HepG2 (cell line): ENCODE results near the gene AK4. TPM values are rescaled to one million over a fixed set of nuclear protein-coding genes. Genes with fewer than 3 reads are reported as not detected.

ENCODE experiments used
- HDAC2 ChIP-seq: sonication (generic); formaldehyde crosslinking; IDR thresholded peaks from 2 replicates; pipeline ENCODE4 v1.4.0; 2020; ENCODE audit warnings: missing genetic modification reagents
- HNF4A ChIP-seq: sonication (generic); formaldehyde crosslinking; IDR thresholded peaks from 2 replicates; pipeline ENCODE4 v1.4.0; 2020; ENCODE audit warnings: missing genetic modification reagents
- HNF4G ChIP-seq, 2 experiments: sonication (generic) in 1 of 2; formaldehyde crosslinking in 1 of 2; IDR thresholded peaks; 2 replicates each; pipeline versions ENCODE4 v1.4.0 to v1.6.1; 2011 to 2020; ENCODE audit warnings: borderline replicate concordance in 2 of 2, low read depth in 2 of 2, mild to moderate bottlenecking in 2 of 2, low read length in 1 of 2, missing genetic modification reagents in 1 of 2, moderate library complexity in 1 of 2
- MEIS1 ChIP-seq: sonication (generic); formaldehyde crosslinking; IDR thresholded peaks from 2 replicates; pipeline ENCODE4 v1.9.0; 2021; ENCODE audit warnings: mild to moderate bottlenecking, missing genetic modification reagents, moderate library complexity, borderline replicate concordance
- REL ChIP-seq: sonication (generic); formaldehyde crosslinking; conservative IDR thresholded peaks from 2 replicates; pipeline ENCODE4 v1.8.0; 2022; ENCODE audit warnings: mild to moderate bottlenecking, missing genetic modification reagents, moderate library complexity
- SIX4 ChIP-seq: sonication (generic); formaldehyde crosslinking; IDR thresholded peaks from 2 replicates; pipeline ENCODE4 v1.4.0; 2020; ENCODE audit warnings: missing genetic modification reagents
- SOX5 ChIP-seq: IDR thresholded peaks from 2 replicates; pipeline ENCODE4 v1.6.1; 2016; ENCODE audit warnings: borderline replicate concordance
- ZNF282 ChIP-seq: fragments of 450-650 bp; IDR thresholded peaks from 2 replicates; pipeline ENCODE4 v1.6.1; 2018; ENCODE audit not compliant: partially characterized antibody
- ZNF326 ChIP-seq: sonication (generic); formaldehyde crosslinking; IDR thresholded peaks from 2 replicates; pipeline ENCODE4 v1.4.0; 2020; ENCODE audit warnings: missing genetic modification reagents, borderline replicate concordance
- ZNF383 ChIP-seq: sonication (generic); formaldehyde crosslinking; IDR thresholded peaks from 2 replicates; pipeline ENCODE4 v1.4.0; 2020; ENCODE audit warnings: missing genetic modification reagents, mild to moderate bottlenecking, borderline replicate concordance
- ZNF724P ChIP-seq: sonication (generic); formaldehyde crosslinking; IDR thresholded peaks from 2 replicates; pipeline ENCODE4 v1.8.0; 2022; ENCODE audit warnings: missing genetic modification reagents, borderline replicate concordance
- polyA plus RNA-seq, 8 experiments: library from polyadenylated mRNA; depleted of rRNA in 3 of 8; stranded (reverse) in 7 of 8; unstranded in 1 of 8; fragments of >200 nt; fragmentation: Illumina TruSeq in 4 of 8; extraction: Trizol in 4 of 8; gene quantifications; 2 replicates each; pipeline versions ENCODE4 v1.2.1 to v1.2.3, GENCODE V29; 2011 to 2016; ENCODE audit warnings: low read depth in 4 of 8, missing spikeins in 1 of 8, mixed read lengths in 1 of 8; ENCODE audit not compliant: insufficient read depth in 1 of 8
- total RNA-seq, 5 experiments: library from RNA; depleted of rRNA; stranded (reverse); fragments of >200 nt; fragmentation: Illumina TruSeq; extraction: Trizol; gene quantifications; 2 replicates each; pipeline ENCODE4 v1.2.3, GENCODE V29; 2016; ENCODE audit warnings: low read depth in 1 of 5
- TF ChIP-seq, protein P1 (sequence below): sonication (generic); formaldehyde crosslinking; IDR thresholded peaks from 2 replicates; pipeline ENCODE4 v1.4.0; 2020; ENCODE audit warnings: missing genetic modification reagents, mild to moderate bottlenecking, borderline replicate concordance
- TF ChIP-seq, protein P2 (sequence below): sonication (generic); formaldehyde crosslinking; IDR thresholded peaks from 2 replicates; pipeline ENCODE4 v1.9.0; 2021; ENCODE audit warnings: missing genetic modification reagents, borderline replicate concordance
- TF ChIP-seq, protein P3 (sequence below): IDR thresholded peaks from 2 replicates; pipeline ENCODE4 v1.4.0; 2020; ENCODE audit warnings: mild to moderate bottlenecking, missing genetic modification reagents
- TF ChIP-seq, protein P4 (sequence below): sonication (generic); formaldehyde crosslinking; IDR thresholded peaks from 2 replicates; pipeline ENCODE4 v1.4.0; 2020; ENCODE audit warnings: missing genetic modification reagents, borderline replicate concordance

Gene AK4
- total and polyA plus RNA-seq, 2 of the 13 experiments (the other 11 are each of a cell fraction or from before 2014, with no cell fraction given) = 110 to 160 TPM

DNA sequence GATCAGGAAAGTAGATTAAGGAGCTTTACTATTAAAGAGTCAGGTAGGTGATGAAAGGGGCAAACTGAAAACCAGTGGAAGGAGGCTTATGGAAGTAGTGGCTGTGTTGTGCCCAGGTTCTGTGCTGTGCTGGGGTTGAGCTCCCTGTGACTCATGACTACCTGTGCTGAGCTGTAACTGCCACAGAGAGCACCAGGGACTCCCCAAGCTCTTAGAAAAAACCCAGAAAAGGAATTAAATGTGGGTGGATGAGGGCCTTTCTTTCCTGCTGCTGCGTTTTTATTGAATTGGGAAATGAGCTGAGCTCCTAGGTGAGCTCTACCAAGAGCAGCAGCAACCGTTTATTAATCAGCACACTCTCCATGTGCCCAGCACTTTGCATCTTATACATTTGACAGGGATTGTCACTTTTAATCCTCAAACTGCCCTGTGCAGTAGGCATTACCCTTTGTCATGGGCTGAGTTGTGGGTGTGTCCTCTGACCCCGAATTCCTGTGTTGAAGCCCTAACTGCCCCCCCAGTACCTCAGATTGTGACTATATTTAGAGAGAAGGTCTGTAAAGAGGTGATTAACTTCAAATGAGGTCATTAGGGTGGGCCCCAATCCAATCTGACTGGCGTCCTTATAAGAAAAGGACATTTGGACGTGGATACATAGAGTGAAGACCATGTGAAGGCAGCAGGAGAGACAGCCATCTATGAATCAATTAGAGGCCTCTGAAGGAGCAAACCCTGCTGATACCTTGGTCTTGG lies 65.4 kb downstream of the AK4 start (continued):
- TF ChIP-seq, protein P1, sequence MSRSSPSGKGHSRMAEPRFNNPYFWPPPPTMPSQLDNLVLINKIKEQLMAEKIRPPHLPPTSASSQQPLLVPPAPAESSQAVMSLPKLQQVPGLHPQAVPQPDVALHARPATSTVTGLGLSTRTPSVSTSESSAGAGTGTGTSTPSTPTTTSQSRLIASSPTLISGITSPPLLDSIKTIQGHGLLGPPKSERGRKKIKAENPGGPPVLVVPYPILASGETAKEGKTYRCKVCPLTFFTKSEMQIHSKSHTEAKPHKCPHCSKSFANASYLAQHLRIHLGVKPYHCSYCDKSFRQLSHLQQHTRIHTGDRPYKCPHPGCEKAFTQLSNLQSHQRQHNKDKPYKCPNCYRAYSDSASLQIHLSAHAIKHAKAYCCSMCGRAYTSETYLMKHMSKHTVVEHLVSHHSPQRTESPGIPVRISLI (CRISPR knock-in tag) = no peak
- TF ChIP-seq HNF4G (IDR thresholded peaks at IDR 0.05; ENCODE audit: borderline replicate concordance, low read depth, low read length) (no peak), HNF4G (CRISPR knock-in tag; IDR thresholded peaks at IDR 0.05; ENCODE audit: borderline replicate concordance, low read depth) (no peak), ZNF724P (CRISPR knock-in tag) (no peak), MEIS1 (no peak), ZNF326 (CRISPR knock-in tag) (no peak), HNF4A (no peak), ZNF383 (no peak), REL (no peak), HDAC2 (CRISPR knock-in tag) (no peak), SOX5 (CRISPR knock-in tag) (no peak), ZNF282 (no peak), SIX4 (no peak)
- TF ChIP-seq, protein P2, sequence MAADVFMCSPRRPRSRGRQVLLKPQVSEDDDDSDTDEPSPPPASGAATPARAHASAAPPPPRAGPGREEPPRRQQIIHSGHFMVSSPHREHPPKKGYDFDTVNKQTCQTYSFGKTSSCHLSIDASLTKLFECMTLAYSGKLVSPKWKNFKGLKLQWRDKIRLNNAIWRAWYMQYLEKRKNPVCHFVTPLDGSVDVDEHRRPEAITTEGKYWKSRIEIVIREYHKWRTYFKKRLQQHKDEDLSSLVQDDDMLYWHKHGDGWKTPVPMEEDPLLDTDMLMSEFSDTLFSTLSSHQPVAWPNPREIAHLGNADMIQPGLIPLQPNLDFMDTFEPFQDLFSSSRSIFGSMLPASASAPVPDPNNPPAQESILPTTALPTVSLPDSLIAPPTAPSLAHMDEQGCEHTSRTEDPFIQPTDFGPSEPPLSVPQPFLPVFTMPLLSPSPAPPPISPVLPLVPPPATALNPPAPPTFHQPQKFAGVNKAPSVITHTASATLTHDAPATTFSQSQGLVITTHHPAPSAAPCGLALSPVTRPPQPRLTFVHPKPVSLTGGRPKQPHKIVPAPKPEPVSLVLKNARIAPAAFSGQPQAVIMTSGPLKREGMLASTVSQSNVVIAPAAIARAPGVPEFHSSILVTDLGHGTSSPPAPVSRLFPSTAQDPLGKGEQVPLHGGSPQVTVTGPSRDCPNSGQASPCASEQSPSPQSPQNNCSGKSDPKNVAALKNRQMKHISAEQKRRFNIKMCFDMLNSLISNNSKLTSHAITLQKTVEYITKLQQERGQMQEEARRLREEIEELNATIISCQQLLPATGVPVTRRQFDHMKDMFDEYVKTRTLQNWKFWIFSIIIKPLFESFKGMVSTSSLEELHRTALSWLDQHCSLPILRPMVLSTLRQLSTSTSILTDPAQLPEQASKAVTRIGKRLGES = no peak
- TF ChIP-seq, protein P3, sequence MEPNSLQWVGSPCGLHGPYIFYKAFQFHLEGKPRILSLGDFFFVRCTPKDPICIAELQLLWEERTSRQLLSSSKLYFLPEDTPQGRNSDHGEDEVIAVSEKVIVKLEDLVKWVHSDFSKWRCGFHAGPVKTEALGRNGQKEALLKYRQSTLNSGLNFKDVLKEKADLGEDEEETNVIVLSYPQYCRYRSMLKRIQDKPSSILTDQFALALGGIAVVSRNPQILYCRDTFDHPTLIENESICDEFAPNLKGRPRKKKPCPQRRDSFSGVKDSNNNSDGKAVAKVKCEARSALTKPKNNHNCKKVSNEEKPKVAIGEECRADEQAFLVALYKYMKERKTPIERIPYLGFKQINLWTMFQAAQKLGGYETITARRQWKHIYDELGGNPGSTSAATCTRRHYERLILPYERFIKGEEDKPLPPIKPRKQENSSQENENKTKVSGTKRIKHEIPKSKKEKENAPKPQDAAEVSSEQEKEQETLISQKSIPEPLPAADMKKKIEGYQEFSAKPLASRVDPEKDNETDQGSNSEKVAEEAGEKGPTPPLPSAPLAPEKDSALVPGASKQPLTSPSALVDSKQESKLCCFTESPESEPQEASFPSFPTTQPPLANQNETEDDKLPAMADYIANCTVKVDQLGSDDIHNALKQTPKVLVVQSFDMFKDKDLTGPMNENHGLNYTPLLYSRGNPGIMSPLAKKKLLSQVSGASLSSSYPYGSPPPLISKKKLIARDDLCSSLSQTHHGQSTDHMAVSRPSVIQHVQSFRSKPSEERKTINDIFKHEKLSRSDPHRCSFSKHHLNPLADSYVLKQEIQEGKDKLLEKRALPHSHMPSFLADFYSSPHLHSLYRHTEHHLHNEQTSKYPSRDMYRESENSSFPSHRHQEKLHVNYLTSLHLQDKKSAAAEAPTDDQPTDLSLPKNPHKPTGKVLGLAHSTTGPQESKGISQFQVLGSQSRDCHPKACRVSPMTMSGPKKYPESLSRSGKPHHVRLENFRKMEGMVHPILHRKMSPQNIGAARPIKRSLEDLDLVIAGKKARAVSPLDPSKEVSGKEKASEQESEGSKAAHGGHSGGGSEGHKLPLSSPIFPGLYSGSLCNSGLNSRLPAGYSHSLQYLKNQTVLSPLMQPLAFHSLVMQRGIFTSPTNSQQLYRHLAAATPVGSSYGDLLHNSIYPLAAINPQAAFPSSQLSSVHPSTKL (CRISPR knock-in tag) = no peak
- TF ChIP-seq, protein P4, sequence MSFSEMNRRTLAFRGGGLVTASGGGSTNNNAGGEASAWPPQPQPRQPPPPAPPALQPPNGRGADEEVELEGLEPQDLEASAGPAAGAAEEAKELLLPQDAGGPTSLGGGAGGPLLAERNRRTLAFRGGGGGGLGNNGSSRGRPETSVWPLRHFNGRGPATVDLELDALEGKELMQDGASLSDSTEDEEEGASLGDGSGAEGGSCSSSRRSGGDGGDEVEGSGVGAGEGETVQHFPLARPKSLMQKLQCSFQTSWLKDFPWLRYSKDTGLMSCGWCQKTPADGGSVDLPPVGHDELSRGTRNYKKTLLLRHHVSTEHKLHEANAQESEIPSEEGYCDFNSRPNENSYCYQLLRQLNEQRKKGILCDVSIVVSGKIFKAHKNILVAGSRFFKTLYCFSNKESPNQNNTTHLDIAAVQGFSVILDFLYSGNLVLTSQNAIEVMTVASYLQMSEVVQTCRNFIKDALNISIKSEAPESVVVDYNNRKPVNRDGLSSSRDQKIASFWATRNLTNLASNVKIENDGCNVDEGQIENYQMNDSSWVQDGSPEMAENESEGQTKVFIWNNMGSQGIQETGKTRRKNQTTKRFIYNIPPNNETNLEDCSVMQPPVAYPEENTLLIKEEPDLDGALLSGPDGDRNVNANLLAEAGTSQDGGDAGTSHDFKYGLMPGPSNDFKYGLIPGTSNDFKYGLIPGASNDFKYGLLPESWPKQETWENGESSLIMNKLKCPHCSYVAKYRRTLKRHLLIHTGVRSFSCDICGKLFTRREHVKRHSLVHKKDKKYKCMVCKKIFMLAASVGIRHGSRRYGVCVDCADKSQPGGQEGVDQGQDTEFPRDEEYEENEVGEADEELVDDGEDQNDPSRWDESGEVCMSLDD (CRISPR knock-in tag) = no peak
